22Rv1 (cell line): ENCODE measurements around the gene COL25A1.
"Not testable (repeated sequence)": the region's sequence is repeated elsewhere in the genome, so short reads cannot be mapped to it uniquely, and the experiment has no call there.

Experiments used
- H3K27ac ChIP-seq: fragments of 450-650 bp; 2 replicates; pipeline ENCODE4 v1.5.1; 2017
- ZFX ChIP-seq: fragments of 450-650 bp; IDR thresholded peaks from 2 replicates; pipeline ENCODE4 v1.6.1; 2017; ENCODE audit warnings: antibody characterized with exemption, borderline replicate concordance
- TF ChIP-seq, protein P1 (sequence below): fragments of 450-650 bp; IDR thresholded peaks from 2 replicates; pipeline ENCODE4 v1.5.1; 2017; ENCODE audit warnings: mild to moderate bottlenecking

The COL25A1 gene

DNA sequence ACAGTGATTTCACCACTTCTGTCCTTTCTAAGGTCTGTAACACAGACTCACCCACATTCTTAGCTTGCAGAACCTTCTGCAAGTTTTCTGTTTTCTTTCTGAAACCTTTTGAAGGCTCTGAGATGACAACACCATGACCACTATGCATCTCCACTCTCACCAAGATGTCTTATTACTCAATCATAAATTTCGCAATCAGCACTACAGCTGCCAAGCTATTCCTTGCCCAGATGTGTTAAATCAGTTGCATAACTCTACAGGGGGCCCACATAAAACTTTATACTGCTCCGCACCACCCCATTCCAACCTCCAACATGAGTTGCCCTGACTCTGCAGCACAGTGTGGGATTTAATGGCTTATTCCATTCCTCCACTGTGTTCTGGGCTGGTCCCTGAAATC is 229.9 kb downstream of the COL25A1 start:
- no peak overlapping the region for H3K27ac ChIP-seq
- no peak for TF ChIP-seq ZFX
- TF ChIP-seq, protein P1, sequence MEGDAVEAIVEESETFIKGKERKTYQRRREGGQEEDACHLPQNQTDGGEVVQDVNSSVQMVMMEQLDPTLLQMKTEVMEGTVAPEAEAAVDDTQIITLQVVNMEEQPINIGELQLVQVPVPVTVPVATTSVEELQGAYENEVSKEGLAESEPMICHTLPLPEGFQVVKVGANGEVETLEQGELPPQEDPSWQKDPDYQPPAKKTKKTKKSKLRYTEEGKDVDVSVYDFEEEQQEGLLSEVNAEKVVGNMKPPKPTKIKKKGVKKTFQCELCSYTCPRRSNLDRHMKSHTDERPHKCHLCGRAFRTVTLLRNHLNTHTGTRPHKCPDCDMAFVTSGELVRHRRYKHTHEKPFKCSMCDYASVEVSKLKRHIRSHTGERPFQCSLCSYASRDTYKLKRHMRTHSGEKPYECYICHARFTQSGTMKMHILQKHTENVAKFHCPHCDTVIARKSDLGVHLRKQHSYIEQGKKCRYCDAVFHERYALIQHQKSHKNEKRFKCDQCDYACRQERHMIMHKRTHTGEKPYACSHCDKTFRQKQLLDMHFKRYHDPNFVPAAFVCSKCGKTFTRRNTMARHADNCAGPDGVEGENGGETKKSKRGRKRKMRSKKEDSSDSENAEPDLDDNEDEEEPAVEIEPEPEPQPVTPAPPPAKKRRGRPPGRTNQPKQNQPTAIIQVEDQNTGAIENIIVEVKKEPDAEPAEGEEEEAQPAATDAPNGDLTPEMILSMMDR = no peak

DNA sequence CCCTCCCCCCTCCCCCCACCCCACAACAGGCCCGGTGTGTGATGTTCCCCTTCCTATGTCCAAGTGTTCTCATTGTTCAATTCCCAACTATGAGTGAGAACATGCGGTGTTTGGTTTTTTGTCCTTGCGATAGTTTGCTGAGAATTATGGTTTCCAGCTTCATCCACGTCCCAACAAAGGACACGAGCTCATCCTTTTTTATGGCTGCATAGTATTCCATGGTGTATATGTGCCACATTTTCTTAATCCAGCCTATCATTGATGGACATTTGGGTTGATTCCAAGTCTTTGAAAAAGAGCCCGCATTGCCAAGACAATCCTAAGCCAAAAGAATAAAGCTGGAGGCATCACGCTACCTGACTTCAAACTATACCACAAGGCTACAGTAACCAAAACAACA is 231.8 kb downstream of the COL25A1 start:
- H3K27ac ChIP-seq = not testable (repeated sequence)

DNA sequence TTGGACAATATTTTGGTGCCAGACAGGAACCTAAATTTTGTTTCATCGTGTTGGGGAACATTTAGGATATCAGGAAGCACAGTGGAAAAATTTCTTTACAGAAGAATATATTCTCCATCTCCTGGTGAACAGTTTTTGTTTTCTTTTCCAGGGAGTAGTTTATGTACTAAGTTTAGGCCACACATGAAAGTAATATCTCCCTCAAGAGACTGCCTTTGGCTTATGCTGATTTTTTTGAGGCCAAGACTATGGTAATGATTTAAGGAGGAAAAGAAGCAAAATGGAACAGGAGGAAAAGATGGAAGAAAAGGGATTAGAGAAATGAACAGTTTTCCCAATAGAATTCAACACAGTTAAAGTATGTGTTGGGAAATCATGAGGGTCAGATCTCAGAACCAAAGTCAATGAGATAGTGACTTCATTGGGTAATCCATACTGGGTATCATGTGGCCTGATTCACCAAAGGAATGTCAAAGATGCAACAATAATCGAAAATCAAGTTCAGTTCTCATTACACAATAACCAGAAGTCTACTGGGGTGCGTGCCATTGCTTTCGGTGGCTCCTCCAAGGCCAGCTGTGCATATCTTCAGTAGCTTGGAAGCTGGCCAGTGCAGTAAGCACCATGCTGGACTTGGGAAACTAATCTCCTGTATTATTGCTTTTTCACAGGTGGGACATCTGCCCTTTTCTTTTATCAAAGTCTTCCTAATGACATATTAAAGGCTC is 234.8 kb downstream of the COL25A1 start:
- no peak for TF ChIP-seq ZFX
- TF ChIP-seq, protein P1 = no peak
- no peak overlapping the region for H3K27ac ChIP-seq

DNA sequence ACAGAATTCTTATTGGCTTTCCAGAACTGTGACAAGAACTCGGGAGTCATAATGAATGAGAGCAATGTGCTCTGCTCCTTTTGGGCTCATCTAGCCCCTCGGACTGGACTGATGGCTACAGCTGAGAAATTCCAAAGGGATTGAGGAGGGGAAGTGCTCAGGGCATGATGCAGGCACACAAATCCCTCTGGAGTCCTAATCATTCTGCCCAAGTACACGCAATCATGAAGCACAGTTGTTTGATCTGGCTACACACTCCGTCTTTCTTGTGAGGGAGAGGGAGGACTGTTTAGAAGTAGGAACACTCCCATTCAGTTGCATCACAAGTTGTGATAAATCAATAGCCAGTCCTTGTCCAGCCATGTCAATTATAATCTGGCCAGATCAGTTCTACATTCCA is 237.5 kb downstream of the COL25A1 start:
- H3K27ac ChIP-seq = no peak overlapping the region

DNA sequence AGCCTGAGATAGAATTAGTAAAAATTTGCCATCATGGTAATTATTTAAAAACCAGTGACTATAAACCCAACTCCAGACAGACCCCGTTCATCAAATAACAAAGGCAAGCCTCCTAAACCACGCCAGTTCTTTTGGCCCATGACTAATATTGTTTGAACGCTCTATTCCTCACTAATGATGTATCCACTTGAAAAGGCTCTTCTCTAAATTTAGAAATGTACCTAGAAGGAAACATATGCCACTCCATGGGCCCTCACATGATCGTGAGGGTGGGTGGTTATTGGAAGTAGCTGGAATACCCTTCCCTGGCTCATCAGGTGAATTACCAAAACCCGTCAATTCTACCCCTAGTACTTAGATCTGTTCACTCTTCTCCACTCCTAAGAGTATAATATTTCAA is 249.2 kb downstream of the COL25A1 start:
- H3K27ac ChIP-seq = no peak overlapping the region
- no peak for TF ChIP-seq ZFX
- TF ChIP-seq, protein P1 = no peak

More for the DNA sequence above, 237.5 kb downstream of the COL25A1 start:
- no peak for TF ChIP-seq ZFX
- TF ChIP-seq, protein P1 = no peak

DNA sequence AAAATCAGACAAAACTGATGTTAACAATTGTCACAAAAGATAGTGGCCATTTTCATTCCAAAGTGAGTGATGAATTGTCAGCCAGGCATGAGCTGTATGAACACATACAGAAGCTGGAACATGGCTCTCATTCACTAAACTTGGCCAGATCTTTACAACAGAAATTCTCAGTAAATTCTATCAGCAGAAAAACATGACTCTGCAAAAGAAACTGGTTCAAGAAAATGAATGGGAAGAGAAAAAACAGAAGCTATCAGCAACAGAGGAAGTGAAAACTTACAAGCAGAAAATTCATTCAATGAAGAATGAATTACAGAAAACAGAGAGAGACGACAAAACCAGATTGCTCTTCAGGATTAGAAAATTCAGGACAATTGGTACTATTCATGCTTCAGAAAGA is 249.6 kb downstream of the COL25A1 start:
- no peak overlapping the region for H3K27ac ChIP-seq
- no peak for TF ChIP-seq ZFX
- TF ChIP-seq, protein P1 = no peak

DNA sequence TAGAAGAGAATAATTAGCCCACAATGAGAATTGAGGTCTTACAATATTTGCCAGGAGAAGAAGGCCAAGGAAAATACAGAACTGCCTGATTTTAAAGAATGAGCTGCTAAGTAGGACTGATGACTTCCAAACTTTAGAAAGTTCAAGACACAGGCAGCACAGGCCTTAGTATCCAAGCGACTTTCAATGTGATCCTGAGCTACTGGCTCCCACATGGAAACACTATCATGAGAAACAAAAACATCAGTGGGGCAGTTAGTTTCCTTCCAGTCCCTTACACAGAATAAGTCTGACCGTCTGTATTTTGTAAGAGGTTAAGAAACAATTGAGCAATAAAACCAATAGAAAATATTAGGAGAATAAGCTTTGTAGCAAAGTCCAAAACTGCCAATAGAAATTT is 251.4 kb downstream of the COL25A1 start:
- no peak overlapping the region for H3K27ac ChIP-seq
- TF ChIP-seq ZFX = no peak
- TF ChIP-seq, protein P1 = no peak

DNA sequence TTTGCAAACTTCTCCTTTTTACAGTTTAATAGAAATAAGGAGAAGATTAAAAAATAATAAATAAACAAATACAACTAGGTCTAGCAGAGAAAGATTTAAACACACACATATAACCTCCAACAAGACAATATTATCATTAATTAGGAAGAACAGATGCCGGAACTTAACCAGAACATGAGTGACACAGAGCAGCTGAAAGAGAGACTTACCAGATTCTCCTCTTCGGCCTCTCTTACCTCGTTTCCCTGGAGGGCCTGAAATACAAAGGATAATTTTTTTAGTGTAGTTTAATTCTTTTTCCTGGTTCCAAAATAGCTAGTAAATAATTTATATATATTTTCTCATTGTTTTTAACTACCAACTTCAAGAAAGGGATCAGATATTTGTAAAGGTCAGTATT is 252.5 kb downstream of the COL25A1 start:
- TF ChIP-seq, protein P1 = no peak
- TF ChIP-seq ZFX = no peak
- H3K27ac ChIP-seq = no peak overlapping the region
